Keratinocyte (primary cell): ENCODE results near the gene ZNF229. TPM values are rescaled to one million over a fixed set of nuclear protein-coding genes. Genes with fewer than 3 reads are reported as not detected.

Source experiments
- DNase-seq: peaks from one replicate; pipeline ENCODE4 v3.0.0-alpha.2; 2011; ENCODE audit warnings: low read depth, missing footprints, low spot score
- FAIRE-seq: peaks from 2 replicates; lab custom pipeline; 2011; peaks lifted over from hg19 to GRCh38; lab: Jason Lieb, UNC
- H2AFZ ChIP-seq: 2 replicates; pipeline ENCODE4 v1.6.0; 2012; ENCODE audit warnings: low read length, control low read depth, inconsistent platforms; ENCODE audit not compliant: control insufficient read depth
- H3K27ac ChIP-seq: 2 replicates; pipeline ENCODE4 v1.5.1; 2011; ENCODE audit warnings: low read length; ENCODE audit not compliant: control insufficient read depth, insufficient read depth
- H3K27me3 ChIP-seq: 3 replicates; pipeline ENCODE4 v1.6.0; 2011; ENCODE audit warnings: low read length; ENCODE audit not compliant: control insufficient read depth, insufficient read depth; ENCODE audit errors: extremely low read depth
- H3K36me3 ChIP-seq, 2 experiments: 2 replicates in 1 of 2; 3 replicates in 1 of 2; pipeline ENCODE4 v1.5.1; 2011; ENCODE audit warnings: low read length in 2 of 2, mild to moderate bottlenecking in 1 of 2; ENCODE audit not compliant: control insufficient read depth in 2 of 2, insufficient read depth in 2 of 2; ENCODE audit errors: extremely low read depth in 1 of 2
- H3K4me1 ChIP-seq: 3 replicates; pipeline ENCODE4 v1.5.1; 2011; ENCODE audit warnings: low read length; ENCODE audit not compliant: control insufficient read depth, insufficient read depth; ENCODE audit errors: extremely low read depth
- H3K4me2 ChIP-seq: 3 replicates; pipeline ENCODE4 v1.6.0; 2011; ENCODE audit warnings: low read depth, low read length; ENCODE audit not compliant: control insufficient read depth, insufficient read depth; ENCODE audit errors: extremely low read depth
- H3K4me3 ChIP-seq, 3 experiments: fragments of 200-600 bp in 1 of 3; sonication (generic) in 1 of 3; 2 replicates in 2 of 3; 3 replicates in 1 of 3; pipeline ENCODE4 v1.5.1; 2011 to 2016; ENCODE audit warnings: low read length in 3 of 3, mild to moderate bottlenecking in 3 of 3, control low read depth in 2 of 3, inconsistent platforms in 1 of 3, low read depth in 1 of 3, mixed read lengths in 1 of 3, mixed run types in 1 of 3, moderate library complexity in 1 of 3; ENCODE audit not compliant: control insufficient read depth in 2 of 3, insufficient read depth in 2 of 3; ENCODE audit errors: extremely low read depth in 1 of 3
- H3K79me2 ChIP-seq: 2 replicates; pipeline ENCODE4 v1.6.0; 2012; ENCODE audit warnings: low read length; ENCODE audit not compliant: control insufficient read depth, insufficient read depth
- H3K9ac ChIP-seq: 3 replicates; pipeline ENCODE4 v1.6.0; 2011; ENCODE audit warnings: low read length; ENCODE audit not compliant: control insufficient read depth, insufficient read depth; ENCODE audit errors: extremely low read depth
- H3K9me1 ChIP-seq: 3 replicates; pipeline ENCODE4 v1.6.0; 2011; ENCODE audit warnings: low read length; ENCODE audit not compliant: control insufficient read depth, insufficient read depth; ENCODE audit errors: extremely low read depth
- H3K9me3 ChIP-seq: 2 replicates; pipeline ENCODE4 v1.5.1; 2012; ENCODE audit warnings: low read depth, low read length; ENCODE audit not compliant: control insufficient read depth
- H4K20me1 ChIP-seq: 3 replicates; pipeline ENCODE4 v1.6.0; 2011; ENCODE audit warnings: low read length; ENCODE audit not compliant: control insufficient read depth, insufficient read depth; ENCODE audit errors: extremely low read depth
- CTCF ChIP-seq, 3 experiments: IDR thresholded peaks in 1 of 3; conservative IDR thresholded peaks in 1 of 3; optimal IDR thresholded peaks in 1 of 3; 2 replicates in 2 of 3; 3 replicates in 1 of 3; pipeline versions ENCODE3 to v1.5.1; 2011; ENCODE audit warnings: low read length in 3 of 3, mild to moderate bottlenecking in 3 of 3, moderate library complexity in 2 of 3, control low read depth in 1 of 3, inconsistent platforms in 1 of 3; ENCODE audit not compliant: insufficient read depth in 2 of 3; ENCODE audit errors: extremely low read depth in 1 of 3
- EZH2 ChIP-seq: IDR thresholded peaks from one replicate; pipeline ENCODE4 v1.6.1; 2012; ENCODE audit warnings: inconsistent platforms, mild to moderate bottlenecking, low read length, moderate library complexity
- dilution Hi-C: fragments of 300-500 bp; cut with MboI; formaldehyde crosslinking; loops from one replicate; pipeline ENCODE4 v1.7.0; 2020; ENCODE audit warnings: low sequenced_read_pairs; ENCODE audit not compliant: extremely low pct_ligation_motif_present
- polyA plus RNA-seq, 5 experiments: library from polyadenylated mRNA; depleted of rRNA in 3 of 5; stranded (reverse) in 3 of 5; stranded (forward) in 1 of 5; unstranded in 1 of 5; fragments of >200 nt; gene quantifications; 1 replicate in 1 of 5; 2 replicates in 3 of 5; 3 replicates in 1 of 5; pipeline versions ENCODE4 v1.2.1 to v1.2.3, GENCODE V29; 2011 to 2012; ENCODE audit warnings: missing spikeins in 2 of 5, low read depth in 1 of 5, low replicate concordance in 1 of 5

ZNF229 gene
- polyA plus RNA-seq, 1 donor (not counting 4 experiments of a cell fraction or from before 2014, with no cell fraction given) = 5.9 TPM

- peaks cover 4% of the 10 kb centered on the region for H3K9me3 ChIP-seq
Observed at GRCh38 chr19:44455100-44455499, 6.8 kb upstream of the ZNF229 start.

DNA sequence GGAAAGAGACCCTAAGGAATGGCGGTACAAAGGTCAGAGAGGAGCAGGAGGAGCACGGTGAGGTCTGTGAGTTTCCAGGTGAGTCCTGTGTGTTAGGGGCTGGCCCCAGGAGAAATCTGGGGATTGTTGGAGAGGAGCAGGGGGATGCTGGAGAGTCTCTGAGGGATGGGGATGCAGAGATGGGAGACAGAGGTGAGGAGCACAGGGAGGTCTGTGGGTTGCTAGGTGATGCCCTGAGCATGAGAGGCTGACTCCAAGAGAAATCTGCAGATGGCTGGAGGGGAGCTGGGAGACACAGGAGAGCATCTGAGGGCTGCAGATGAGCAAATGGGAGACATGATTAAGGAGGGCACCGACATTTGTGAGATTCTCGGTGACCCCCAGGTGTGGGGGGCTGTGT, 4.1 kb upstream of the ZNF229 start:
- Histone ChIP-seq H3K36me3 (no peaks in the 10 kb centered on the region), H3K9me3 (peaks cover 4% of the 10 kb centered on the region)

More at GRCh38 chr19:44455100-44455499, 6.8 kb upstream of the ZNF229 start:
- dilution Hi-C loops = no loop called here
- no peak overlapping the region for H3K9ac ChIP-seq
- no peaks in the 10 kb centered on the region for H3K27me3 ChIP-seq
- H3K27ac ChIP-seq = no peak overlapping the region
- H2AFZ ChIP-seq = no peak overlapping the region
- no peaks in the 10 kb centered on the region for H4K20me1 ChIP-seq
- no peak overlapping the region for H3K4me2 ChIP-seq
- no peaks in the 10 kb centered on the region for H3K36me3 ChIP-seq
- H3K79me2 ChIP-seq = no peaks in the 10 kb centered on the region
- DNase-seq (no peak), FAIRE-seq (no peak)
- TF ChIP-seq CTCF (optimal IDR thresholded peaks at IDR 0.05 in 1 of 3, IDR thresholded peaks at IDR 0.05 in 1 of 3, conservative IDR thresholded peaks at IDR 0.05 in 1 of 3; ENCODE audit: extremely low read depth in 1 of 3, insufficient read depth in 2 of 3, low read length in 3 of 3) (no peak), EZH2 (no peak)
- no peaks in the 10 kb centered on the region for H3K4me1 ChIP-seq
- H3K4me3 ChIP-seq = no peak overlapping the region
- H3K9me1 ChIP-seq = no peaks in the 10 kb centered on the region

More for the DNA sequence above, 4.1 kb upstream of the ZNF229 start:
- Histone ChIP-seq H4K20me1 (no peaks in the 10 kb centered on the region), H2AFZ (no peak overlapping the region), H3K27me3 (no peaks in the 10 kb centered on the region), H3K9ac (no peak overlapping the region), H3K9me1 (no peaks in the 10 kb centered on the region), H3K27ac (no peak overlapping the region), H3K4me3 (no peak overlapping the region), H3K79me2 (peaks cover 4% of the 10 kb centered on the region), H3K4me2 (no peak overlapping the region), H3K4me1 (peaks cover 6% of the 10 kb centered on the region)
- no peak for FAIRE-seq
- TF ChIP-seq CTCF (optimal IDR thresholded peaks at IDR 0.05 in 1 of 3, IDR thresholded peaks at IDR 0.05 in 1 of 3, conservative IDR thresholded peaks at IDR 0.05 in 1 of 3; ENCODE audit: extremely low read depth in 1 of 3, insufficient read depth in 2 of 3, low read length in 3 of 3) (no peak), EZH2 (no peak)
- dilution Hi-C loops = no loop called here
- no peak for DNase-seq
